ENCODE results near the gene SERPINB10.

DNA sequence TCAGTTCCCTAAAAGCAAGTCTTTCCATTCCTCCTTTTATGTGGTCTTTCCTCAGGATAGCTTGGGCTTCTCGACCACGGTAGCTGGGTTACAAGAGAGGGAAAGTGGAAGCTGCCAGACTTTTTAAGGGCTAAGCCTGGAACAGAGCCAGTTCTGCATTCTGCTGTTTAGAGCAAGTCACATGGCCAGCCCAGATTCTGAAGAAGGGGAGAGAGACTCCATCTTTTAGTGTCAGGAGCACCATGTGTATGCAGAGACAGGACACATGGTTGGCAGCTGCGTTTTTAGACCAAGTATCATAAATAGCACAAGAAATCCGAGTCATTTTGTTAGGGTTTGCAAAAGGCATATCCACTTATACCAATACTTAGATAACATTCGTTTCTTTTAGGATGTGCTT is 46.1 kb downstream of the SERPINB10 start:
- TF ChIP-seq, protein P1, sequence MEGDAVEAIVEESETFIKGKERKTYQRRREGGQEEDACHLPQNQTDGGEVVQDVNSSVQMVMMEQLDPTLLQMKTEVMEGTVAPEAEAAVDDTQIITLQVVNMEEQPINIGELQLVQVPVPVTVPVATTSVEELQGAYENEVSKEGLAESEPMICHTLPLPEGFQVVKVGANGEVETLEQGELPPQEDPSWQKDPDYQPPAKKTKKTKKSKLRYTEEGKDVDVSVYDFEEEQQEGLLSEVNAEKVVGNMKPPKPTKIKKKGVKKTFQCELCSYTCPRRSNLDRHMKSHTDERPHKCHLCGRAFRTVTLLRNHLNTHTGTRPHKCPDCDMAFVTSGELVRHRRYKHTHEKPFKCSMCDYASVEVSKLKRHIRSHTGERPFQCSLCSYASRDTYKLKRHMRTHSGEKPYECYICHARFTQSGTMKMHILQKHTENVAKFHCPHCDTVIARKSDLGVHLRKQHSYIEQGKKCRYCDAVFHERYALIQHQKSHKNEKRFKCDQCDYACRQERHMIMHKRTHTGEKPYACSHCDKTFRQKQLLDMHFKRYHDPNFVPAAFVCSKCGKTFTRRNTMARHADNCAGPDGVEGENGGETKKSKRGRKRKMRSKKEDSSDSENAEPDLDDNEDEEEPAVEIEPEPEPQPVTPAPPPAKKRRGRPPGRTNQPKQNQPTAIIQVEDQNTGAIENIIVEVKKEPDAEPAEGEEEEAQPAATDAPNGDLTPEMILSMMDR (IDR thresholded peaks at IDR 0.05; ENCODE audit: low read depth, low read length, poor library complexity, severe bottlenecking): no peak
- TF ChIP-seq EZH2phosphoT487 (IDR thresholded peaks at IDR 0.05; ENCODE audit: borderline replicate concordance, low read length): no peak
